Measurements from ENCODE around the gene TMEM63B.

DNA sequence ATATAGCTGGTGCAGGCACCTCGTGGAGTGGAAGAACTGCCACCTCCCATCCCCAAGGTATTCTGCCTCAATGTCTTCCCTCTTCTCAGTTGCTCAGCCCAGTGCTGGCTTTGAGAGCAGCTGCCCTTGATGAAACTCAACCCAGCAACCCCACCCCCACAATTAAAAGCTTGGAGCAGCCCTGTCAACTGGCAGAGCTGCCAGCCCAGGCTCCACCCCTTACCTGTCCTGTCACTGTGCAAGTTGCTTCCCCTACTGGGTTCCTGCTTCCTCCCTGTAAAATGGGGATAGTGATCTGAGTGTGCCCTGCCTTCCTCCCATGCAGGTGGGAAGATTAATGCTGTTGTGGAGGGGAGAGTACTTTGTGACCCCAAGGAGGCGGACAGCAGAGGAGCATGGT lies 4.5 kb downstream of the TMEM63B start:
- no peak for TF ChIP-seq POLR2AphosphoS5 (IDR thresholded peaks at IDR 0.05; ENCODE audit: low read depth, low read length)
- no peak for TF ChIP-seq POLR2A (IDR thresholded peaks at IDR 0.05; ENCODE audit: low read depth, low read length)
- no peak for TF ChIP-seq TAF1 (IDR thresholded peaks at IDR 0.05; ENCODE audit: borderline replicate concordance, low read depth, low read length)

All from GM12892 (cell line).